Articular chondrocyte of knee joint (primary cell): ENCODE data around the gene LCE3C. TPM values are rescaled to one million over a fixed set of nuclear protein-coding genes. Genes with fewer than 3 reads are reported as not detected.

ENCODE experiments used
- small RNA-seq: library from RNA; depleted of rRNA; stranded (forward); fragments of <200 nt; gene quantifications from one replicate; pipeline ENCODE3, GENCODE V24; 2012
- total RNA-seq: library from RNA; depleted of rRNA; stranded (reverse); fragments of >200 nt; gene quantifications from 2 replicates; pipeline ENCODE4 v1.2.3, GENCODE V29; 2012

The LCE3C gene, protein sequence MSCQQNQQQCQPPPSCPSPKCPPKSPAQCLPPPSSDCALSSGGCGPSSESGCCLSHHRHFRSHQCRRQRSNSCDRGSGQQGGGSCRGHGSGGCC
- total RNA-seq, result not detected in 2 replicates

DNA sequence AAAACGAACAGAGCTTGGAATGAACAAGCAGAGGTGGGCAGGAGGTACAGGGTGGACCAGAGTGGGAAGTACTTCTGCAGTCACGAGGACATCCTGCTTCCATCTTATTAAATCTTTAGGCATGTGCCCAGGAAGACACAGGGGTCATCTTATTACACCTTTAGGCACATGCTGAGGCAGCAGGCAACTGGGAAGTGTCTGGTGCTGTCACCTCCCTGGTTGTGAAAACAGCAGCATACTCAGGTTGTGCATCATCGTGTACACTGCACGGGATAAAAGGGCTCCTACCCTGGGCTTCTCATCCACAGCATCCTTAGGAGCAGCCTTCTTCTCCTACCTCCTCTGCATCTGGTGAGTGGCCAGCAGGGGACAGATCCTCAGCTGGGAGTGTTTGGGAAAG, at the start of gene LCE3C:
TSS of gene LCE3C (plus strand) at position 301 of the 400 bp plus-strand sequence. CDS start 498 bp downstream, outside the sequence.

GRCh38 chr1:152566681-152567080, 33.4 kb upstream of the LCE3C start, which contains the start of gene LCE3E:
TSS of gene LCE3E (minus strand) at chr1:152566780. CDS start at chr1:152566208, 572 bp downstream.

GRCh38 chr1:152580433-152580832, 19.6 kb upstream of the LCE3C start, which contains the start of gene LCE3D:
TSS of gene LCE3D (minus strand) at chr1:152580516. CDS start at chr1:152579936, 580 bp downstream.

DNA sequence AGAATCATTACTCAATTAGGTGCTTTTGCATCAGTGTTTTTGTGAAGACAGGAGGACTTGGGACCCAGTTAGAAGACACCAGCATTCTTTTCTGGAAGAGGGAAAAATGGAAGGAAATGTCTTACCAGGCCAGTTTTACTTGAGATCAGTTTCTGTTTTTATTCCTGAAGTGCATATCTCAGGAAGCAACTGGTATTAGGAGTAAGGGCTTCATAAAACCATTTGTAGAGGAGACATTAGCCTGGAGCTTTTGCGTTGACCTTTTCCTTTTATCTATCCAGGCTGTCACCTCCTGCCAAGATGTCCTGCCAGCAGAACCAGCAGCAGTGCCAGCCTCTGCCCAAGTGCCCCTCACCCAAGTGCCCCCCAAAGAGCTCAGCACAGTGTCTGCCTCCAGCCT, 13.5 kb downstream of the LCE3C start, which contains the start of gene LCE3B:
TSS of gene LCE3B (plus strand) at position 301 of the 400 bp plus-strand sequence. CDS start at position 301, 0 bp downstream.

DNA sequence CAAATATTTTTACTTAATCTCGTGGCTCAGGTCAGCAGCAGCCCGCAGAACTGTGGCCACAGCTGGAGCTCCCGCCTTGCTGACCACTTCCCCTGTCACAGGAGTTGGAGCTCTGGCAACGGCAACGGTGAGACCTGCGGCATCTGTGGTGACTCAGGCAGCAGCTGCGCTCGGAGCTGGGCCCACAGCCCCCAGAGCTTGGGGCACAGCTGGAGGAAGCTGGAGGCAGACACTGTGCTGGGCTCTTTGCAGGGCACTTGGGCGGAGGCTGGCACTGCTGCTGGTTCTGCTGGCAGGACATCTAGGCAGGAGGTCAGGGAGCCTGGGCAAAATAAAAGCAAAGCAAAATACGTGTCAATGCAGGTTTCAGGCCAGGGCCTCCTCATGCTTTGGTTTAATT, 22.8 kb downstream of the LCE3C start, which contains the start of gene LCE3A:
TSS of gene LCE3A (minus strand) at position 301 of the 400 bp plus-strand sequence. CDS start at position 301, 0 bp downstream.

Small RNAs within 50 kb of the gene (small RNA-seq; reads per million reads assigned to genes)
- gene LCE3A (not detected), gene LCE3B (not detected)

Other genes with a start within 250 kb of the LCE3C start
- gene FLG2, start 240.2 kb upstream of the LCE3C start, total RNA-seq, result not detected in 2 replicates
- gene CRNN, start 186.0 kb upstream of the LCE3C start, total RNA-seq, result not detected in 2 replicates
- gene LCE5A, start 89.4 kb upstream of the LCE3C start, total RNA-seq, result not detected in 2 replicates
- gene CRCT1, start 85.8 kb upstream of the LCE3C start, total RNA-seq, result not detected in 2 replicates
- gene LCE3E, start 33.5 kb upstream of the LCE3C start, total RNA-seq, result not detected in 2 replicates
- gene LCE3D, start 19.7 kb upstream of the LCE3C start, total RNA-seq, result not detected in 2 replicates
- not detected in 2 replicates for gene LCE3B, start 13.6 kb downstream of the LCE3C start, total RNA-seq
- not detected in 2 replicates for gene LCE3A, start 22.9 kb downstream of the LCE3C start, total RNA-seq
- gene LCE2D, start 63.1 kb downstream of the LCE3C start, total RNA-seq, result not detected in 2 replicates
- not detected in 2 replicates for gene LCE2C, start 75.0 kb downstream of the LCE3C start, total RNA-seq
- gene LCE2B, start 85.9 kb downstream of the LCE3C start, total RNA-seq, result not detected in 2 replicates
- gene LCE2A, start 98.1 kb downstream of the LCE3C start, total RNA-seq, result not detected in 2 replicates
- gene LCE4A, start 107.9 kb downstream of the LCE3C start, total RNA-seq, result not detected in 2 replicates
- not detected in 2 replicates for gene KPRP, start 157.8 kb downstream of the LCE3C start, total RNA-seq
- not detected in 2 replicates for gene LCE1F, start 174.9 kb downstream of the LCE3C start, total RNA-seq
- gene LCE1E, start 186.0 kb downstream of the LCE3C start, total RNA-seq, result not detected in 2 replicates
- gene LCE1D, start 196.5 kb downstream of the LCE3C start, total RNA-seq, result not detected in 2 replicates
- gene LCE1C, start 206.4 kb downstream of the LCE3C start, total RNA-seq, result not detected in 2 replicates
- not detected in 2 replicates for gene LCE1B, start 211.7 kb downstream of the LCE3C start, total RNA-seq
- gene LCE1A, start 227.2 kb downstream of the LCE3C start, total RNA-seq, result not detected in 2 replicates
- gene LCE6A, start 242.6 kb downstream of the LCE3C start, total RNA-seq, result not detected in 2 replicates